ENCODE measurements around the gene GLI3.

DNA sequence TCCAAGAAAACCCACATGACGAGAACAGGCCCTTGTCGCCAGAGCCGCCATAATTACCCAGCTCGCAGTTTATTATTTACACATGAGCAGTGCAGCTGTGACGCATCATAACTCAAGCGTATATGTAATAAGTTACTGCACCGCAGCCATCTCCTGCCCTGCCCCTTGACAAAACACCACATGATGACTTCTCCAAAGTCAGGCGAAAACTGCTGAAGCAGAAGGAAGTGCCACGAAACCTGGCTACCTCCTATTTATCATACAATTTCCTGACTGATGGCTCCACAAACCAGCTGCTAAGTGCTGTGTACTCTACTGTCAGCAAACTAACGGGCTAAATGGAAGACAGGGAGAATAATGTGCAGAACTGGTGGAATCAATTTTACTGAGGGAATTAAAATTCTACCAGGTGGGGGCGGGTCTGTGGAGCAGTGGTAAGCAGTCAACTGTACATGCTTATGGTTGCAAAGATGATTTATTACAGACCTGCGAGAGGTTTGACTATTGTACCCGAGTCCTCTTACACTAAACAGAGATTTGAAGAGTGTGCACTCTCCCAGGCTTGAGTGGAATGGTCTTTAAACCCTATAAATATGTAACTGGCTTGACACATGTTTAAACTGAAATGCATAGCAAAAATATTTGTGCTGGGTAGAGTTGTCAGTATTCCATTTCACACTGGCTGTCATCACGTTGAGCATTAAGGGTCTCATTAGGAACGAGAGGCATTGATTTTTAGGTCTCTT is 156.0 kb downstream of the GLI3 start:
- no peak for TF ChIP-seq POLR2AphosphoS5 (IDR thresholded peaks at IDR 0.05; ENCODE audit: low read depth, low read length)
- TF ChIP-seq, protein P1, sequence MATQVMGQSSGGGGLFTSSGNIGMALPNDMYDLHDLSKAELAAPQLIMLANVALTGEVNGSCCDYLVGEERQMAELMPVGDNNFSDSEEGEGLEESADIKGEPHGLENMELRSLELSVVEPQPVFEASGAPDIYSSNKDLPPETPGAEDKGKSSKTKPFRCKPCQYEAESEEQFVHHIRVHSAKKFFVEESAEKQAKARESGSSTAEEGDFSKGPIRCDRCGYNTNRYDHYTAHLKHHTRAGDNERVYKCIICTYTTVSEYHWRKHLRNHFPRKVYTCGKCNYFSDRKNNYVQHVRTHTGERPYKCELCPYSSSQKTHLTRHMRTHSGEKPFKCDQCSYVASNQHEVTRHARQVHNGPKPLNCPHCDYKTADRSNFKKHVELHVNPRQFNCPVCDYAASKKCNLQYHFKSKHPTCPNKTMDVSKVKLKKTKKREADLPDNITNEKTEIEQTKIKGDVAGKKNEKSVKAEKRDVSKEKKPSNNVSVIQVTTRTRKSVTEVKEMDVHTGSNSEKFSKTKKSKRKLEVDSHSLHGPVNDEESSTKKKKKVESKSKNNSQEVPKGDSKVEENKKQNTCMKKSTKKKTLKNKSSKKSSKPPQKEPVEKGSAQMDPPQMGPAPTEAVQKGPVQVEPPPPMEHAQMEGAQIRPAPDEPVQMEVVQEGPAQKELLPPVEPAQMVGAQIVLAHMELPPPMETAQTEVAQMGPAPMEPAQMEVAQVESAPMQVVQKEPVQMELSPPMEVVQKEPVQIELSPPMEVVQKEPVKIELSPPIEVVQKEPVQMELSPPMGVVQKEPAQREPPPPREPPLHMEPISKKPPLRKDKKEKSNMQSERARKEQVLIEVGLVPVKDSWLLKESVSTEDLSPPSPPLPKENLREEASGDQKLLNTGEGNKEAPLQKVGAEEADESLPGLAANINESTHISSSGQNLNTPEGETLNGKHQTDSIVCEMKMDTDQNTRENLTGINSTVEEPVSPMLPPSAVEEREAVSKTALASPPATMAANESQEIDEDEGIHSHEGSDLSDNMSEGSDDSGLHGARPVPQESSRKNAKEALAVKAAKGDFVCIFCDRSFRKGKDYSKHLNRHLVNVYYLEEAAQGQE (IDR thresholded peaks at IDR 0.05; ENCODE audit: insufficient read depth in 1 of 2, low read depth in 2 of 2, low read length in 2 of 2), result no peak
- TF ChIP-seq TAF1 (IDR thresholded peaks at IDR 0.05; ENCODE audit: borderline replicate concordance, insufficient read depth, low read length), result no peak
